ENCODE measurements around the gene CPA4. TPM values are rescaled to one million over a fixed set of nuclear protein-coding genes. Genes with fewer than 3 reads are reported as not detected.

CPA4 gene
- total RNA-seq, 1 donor from 2014 or later: not detected

GRCh38 chr7:130258494-130259078, 34.4 kb upstream of the CPA4 start:
- Mint-ChIP-seq H3K27ac (ENCODE audit: unreplicated experiment) (no peak overlapping the region), H3K4me1 (ENCODE audit: unreplicated experiment) (peaks cover 4% of the 10 kb centered on the region), H3K27me3 (ENCODE audit: unreplicated experiment) (no peaks in the 10 kb centered on the region), H3K36me3 (ENCODE audit: low read depth, unreplicated experiment) (peaks cover 9% of the 10 kb centered on the region), H3K9me3 (ENCODE audit: unreplicated experiment) (peaks cover 7% of the 10 kb centered on the region), H3K4me3 (ENCODE audit: unreplicated experiment) (no peak overlapping the region)
- no peak for DNase-seq (ENCODE audit: low spot score)
- no peak for TF ChIP-seq CTCF (IDR thresholded peaks at IDR 0.05; ENCODE audit: unreplicated experiment)

- no peak overlapping the region for H3K27ac Mint-ChIP-seq (ENCODE audit: unreplicated experiment)
- TF ChIP-seq CTCF (IDR thresholded peaks at IDR 0.05; ENCODE audit: unreplicated experiment): no peak
- H3K36me3 Mint-ChIP-seq (ENCODE audit: low read depth, unreplicated experiment): no peaks in the 10 kb centered on the region
- H3K27me3 Mint-ChIP-seq (ENCODE audit: unreplicated experiment): peaks cover 2% of the 10 kb centered on the region
- no peak for DNase-seq (ENCODE audit: low spot score)
- no peak overlapping the region for H3K4me3 Mint-ChIP-seq (ENCODE audit: unreplicated experiment)
- peaks cover 8% of the 10 kb centered on the region for H3K4me1 Mint-ChIP-seq (ENCODE audit: unreplicated experiment)
- H3K9me3 Mint-ChIP-seq (ENCODE audit: unreplicated experiment): no peaks in the 10 kb centered on the region
These were observed 30.5 kb upstream of the CPA4 start for GRCh38 chr7:130262448-130262847.

GRCh38 chr7:130263130-130263529, 29.8 kb upstream of the CPA4 start:
- DNase-seq (ENCODE audit: low spot score): no peak
- Mint-ChIP-seq H3K4me3 (ENCODE audit: unreplicated experiment) (no peak overlapping the region), H3K27ac (ENCODE audit: unreplicated experiment) (no peak overlapping the region), H3K9me3 (ENCODE audit: unreplicated experiment) (no peaks in the 10 kb centered on the region), H3K27me3 (ENCODE audit: unreplicated experiment) (peaks cover 2% of the 10 kb centered on the region), H3K4me1 (ENCODE audit: unreplicated experiment) (peaks cover 13% of the 10 kb centered on the region), H3K36me3 (ENCODE audit: low read depth, unreplicated experiment) (no peaks in the 10 kb centered on the region)
- TF ChIP-seq CTCF (IDR thresholded peaks at IDR 0.05; ENCODE audit: unreplicated experiment): no peak

DNA sequence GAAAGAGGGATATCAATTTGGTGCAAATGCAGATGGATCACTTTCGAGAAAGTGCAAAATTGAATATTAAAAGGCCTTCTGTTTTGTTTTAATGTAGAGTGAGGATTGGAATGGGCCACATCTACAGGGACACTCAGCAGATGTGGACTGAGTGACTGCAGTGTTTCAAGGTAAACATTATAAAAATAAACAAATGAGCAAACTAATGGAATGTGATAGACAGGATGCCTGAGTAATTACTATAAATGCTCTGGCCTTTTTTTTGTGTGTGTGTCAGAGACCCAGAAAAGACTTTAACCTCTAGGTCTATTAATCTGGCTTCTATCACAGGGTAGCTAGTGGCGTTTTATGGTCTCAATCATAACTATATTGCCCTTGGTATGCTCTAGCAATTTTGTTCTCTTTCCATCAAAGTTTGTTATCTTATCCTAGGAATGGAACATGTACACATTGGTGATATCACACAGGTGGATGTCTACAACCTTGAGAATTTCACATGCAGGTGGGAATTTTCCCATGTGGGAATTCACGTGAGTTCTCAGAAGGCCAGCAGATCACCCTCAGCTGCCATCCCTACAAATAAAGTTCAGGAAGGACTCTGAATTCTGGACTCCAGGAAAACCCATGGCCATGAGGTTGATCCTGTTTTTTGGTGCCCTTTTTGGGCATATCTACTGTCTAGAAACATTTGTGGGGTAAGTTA, 26.6 kb upstream of the CPA4 start, which contains the start of gene CPA2:
TSS of gene CPA2 (plus strand) at position 606 of the 703 bp plus-strand sequence. CDS start at position 625, 19 bp downstream.
- H3K27me3 Mint-ChIP-seq (ENCODE audit: unreplicated experiment): peaks cover 2% of the 10 kb centered on the region
- no peak for TF ChIP-seq CTCF (IDR thresholded peaks at IDR 0.05; ENCODE audit: unreplicated experiment)
- H3K4me1 Mint-ChIP-seq (ENCODE audit: unreplicated experiment): peaks cover 17% of the 10 kb centered on the region
- no peaks in the 10 kb centered on the region for H3K36me3 Mint-ChIP-seq (ENCODE audit: low read depth, unreplicated experiment)
- no peak within 1 kb of the TSS for H3K27ac Mint-ChIP-seq (ENCODE audit: unreplicated experiment)
- DNase-seq (ENCODE audit: low spot score): no peak
- H3K4me3 Mint-ChIP-seq (ENCODE audit: unreplicated experiment): no peak within 1 kb of the TSS
- H3K9me3 Mint-ChIP-seq (ENCODE audit: unreplicated experiment): no peaks in the 10 kb centered on the region

- no peak for DNase-seq (ENCODE audit: low spot score)
- no peaks in the 10 kb centered on the region for H3K9me3 Mint-ChIP-seq (ENCODE audit: unreplicated experiment)
- H3K27ac Mint-ChIP-seq (ENCODE audit: unreplicated experiment): no peak overlapping the region
- TF ChIP-seq CTCF (IDR thresholded peaks at IDR 0.05; ENCODE audit: unreplicated experiment): no peak
- H3K27me3 Mint-ChIP-seq (ENCODE audit: unreplicated experiment): peaks cover 2% of the 10 kb centered on the region
- no peaks in the 10 kb centered on the region for H3K36me3 Mint-ChIP-seq (ENCODE audit: low read depth, unreplicated experiment)
- peaks cover 23% of the 10 kb centered on the region for H3K4me1 Mint-ChIP-seq (ENCODE audit: unreplicated experiment)
- H3K4me3 Mint-ChIP-seq (ENCODE audit: unreplicated experiment): no peak overlapping the region
These were observed 26.0 kb upstream of the CPA4 start for GRCh38 chr7:130266961-130267321.
